ENCODE measurements around the gene NOP14.

DNA sequence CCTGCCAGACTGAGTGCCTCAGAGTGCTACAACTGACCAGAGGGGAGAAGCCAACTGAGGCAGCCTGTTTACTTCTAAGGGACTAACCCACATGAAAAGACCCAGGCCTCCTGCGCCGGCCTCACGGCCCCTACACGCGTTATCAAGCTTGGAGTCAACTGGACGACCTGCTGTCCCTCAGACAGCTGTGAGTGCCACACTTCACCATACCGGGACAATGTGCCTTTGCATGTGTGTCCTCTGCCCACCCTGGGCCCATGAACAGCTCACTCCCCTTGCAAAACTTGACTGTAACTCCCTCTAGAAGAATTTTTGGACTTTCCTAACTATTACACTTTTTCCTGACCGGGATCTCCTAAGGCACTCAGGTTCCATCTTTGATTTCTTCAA lies 1.8 kb downstream of the NOP14 start:
- TF ChIP-seq EP300 (IDR thresholded peaks at IDR 0.05) = no peak
- no peak for TF ChIP-seq CTCF (IDR thresholded peaks at IDR 0.05)
- TF ChIP-seq MAFK (IDR thresholded peaks at IDR 0.05; ENCODE audit: partially characterized antibody) = no peak
- TF ChIP-seq POLR2A (IDR thresholded peaks at IDR 0.05; ENCODE audit: low read length) = no peak
- TF ChIP-seq RFX5 (IDR thresholded peaks at IDR 0.05) = no peak
- TF ChIP-seq, protein P1, sequence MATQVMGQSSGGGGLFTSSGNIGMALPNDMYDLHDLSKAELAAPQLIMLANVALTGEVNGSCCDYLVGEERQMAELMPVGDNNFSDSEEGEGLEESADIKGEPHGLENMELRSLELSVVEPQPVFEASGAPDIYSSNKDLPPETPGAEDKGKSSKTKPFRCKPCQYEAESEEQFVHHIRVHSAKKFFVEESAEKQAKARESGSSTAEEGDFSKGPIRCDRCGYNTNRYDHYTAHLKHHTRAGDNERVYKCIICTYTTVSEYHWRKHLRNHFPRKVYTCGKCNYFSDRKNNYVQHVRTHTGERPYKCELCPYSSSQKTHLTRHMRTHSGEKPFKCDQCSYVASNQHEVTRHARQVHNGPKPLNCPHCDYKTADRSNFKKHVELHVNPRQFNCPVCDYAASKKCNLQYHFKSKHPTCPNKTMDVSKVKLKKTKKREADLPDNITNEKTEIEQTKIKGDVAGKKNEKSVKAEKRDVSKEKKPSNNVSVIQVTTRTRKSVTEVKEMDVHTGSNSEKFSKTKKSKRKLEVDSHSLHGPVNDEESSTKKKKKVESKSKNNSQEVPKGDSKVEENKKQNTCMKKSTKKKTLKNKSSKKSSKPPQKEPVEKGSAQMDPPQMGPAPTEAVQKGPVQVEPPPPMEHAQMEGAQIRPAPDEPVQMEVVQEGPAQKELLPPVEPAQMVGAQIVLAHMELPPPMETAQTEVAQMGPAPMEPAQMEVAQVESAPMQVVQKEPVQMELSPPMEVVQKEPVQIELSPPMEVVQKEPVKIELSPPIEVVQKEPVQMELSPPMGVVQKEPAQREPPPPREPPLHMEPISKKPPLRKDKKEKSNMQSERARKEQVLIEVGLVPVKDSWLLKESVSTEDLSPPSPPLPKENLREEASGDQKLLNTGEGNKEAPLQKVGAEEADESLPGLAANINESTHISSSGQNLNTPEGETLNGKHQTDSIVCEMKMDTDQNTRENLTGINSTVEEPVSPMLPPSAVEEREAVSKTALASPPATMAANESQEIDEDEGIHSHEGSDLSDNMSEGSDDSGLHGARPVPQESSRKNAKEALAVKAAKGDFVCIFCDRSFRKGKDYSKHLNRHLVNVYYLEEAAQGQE (IDR thresholded peaks at IDR 0.05) = no peak
- no peak for TF ChIP-seq ESRRA (IDR thresholded peaks at IDR 0.05; ENCODE audit: borderline replicate concordance, low read length)
- TF ChIP-seq KDM1A (IDR thresholded peaks at IDR 0.05; ENCODE audit: low read depth) = no peak
- TF ChIP-seq, protein P2, sequence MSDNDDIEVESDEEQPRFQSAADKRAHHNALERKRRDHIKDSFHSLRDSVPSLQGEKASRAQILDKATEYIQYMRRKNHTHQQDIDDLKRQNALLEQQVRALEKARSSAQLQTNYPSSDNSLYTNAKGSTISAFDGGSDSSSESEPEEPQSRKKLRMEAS (IDR thresholded peaks at IDR 0.05) = no peak
- TF ChIP-seq JUNB (IDR thresholded peaks at IDR 0.05) = no peak

Measured in A549 (cell line).